ENCODE results near the gene TMEM184A. TPM values are rescaled to one million over a fixed set of nuclear protein-coding genes. Genes with fewer than 3 reads are reported as not detected.

TMEM184A gene
- total and polyA plus RNA-seq, 2 of the 4 experiments (the other 2 are of a cell fraction) = 0.36 to 1.9 TPM

GRCh38 chr7:1533547-1534329 is 22.3 kb downstream of the TMEM184A start:
- no TSS peak for BruUV-seq (replicated peaks)
- Histone ChIP-seq H3K4me2 (ENCODE audit: low read depth, low read length) (peak overlapping the region; percentile 82), H4K20me1 (ENCODE audit: insufficient read depth, low read length) (peaks cover 42% of the 10 kb centered on the region), H2BK15ac (ENCODE audit: low read depth, low read length) (peak overlapping the region; percentile 46; the same call in 1 of the 3 replicates), H3K36me3 (ENCODE audit: control insufficient read depth, insufficient read depth, low read length) (no peaks in the 10 kb centered on the region), H2BK20ac (ENCODE audit: low read depth, low read length) (peak overlapping the region; percentile 66), H3K27me3 (ENCODE audit: control insufficient read depth, insufficient read depth, low read length) (no peaks in the 10 kb centered on the region), H3K9me1 (ENCODE audit: insufficient read depth, low read length) (peaks cover 9% of the 10 kb centered on the region), H3K18ac (ENCODE audit: low read depth, low read length) (peak overlapping the region; percentile 21), H4K5ac (ENCODE audit: low read depth, low read length) (peak overlapping the region; percentile 62), H3K4me1 (ENCODE audit: control insufficient read depth, insufficient read depth, low read length) (peaks cover 36% of the 10 kb centered on the region), H3K14ac (replicated peaks; ENCODE audit: low read depth, low read length) (peak overlapping the region; percentile 85), H2BK5ac (ENCODE audit: low read depth, low read length, poor library complexity, severe bottlenecking) (peak overlapping the region; percentile 98), H2AK9ac (replicated peaks; ENCODE audit: low read depth, low read length, poor library complexity) (peak overlapping the region; percentile 99), H3K23ac (ENCODE audit: low read depth, low read length) (peak overlapping the region; percentile 76), H2AFZ (replicated peaks; ENCODE audit: low read length, poor library complexity) (peak overlapping the region; percentile 77), H3K4ac (ENCODE audit: low read depth, low read length) (peak overlapping the region; percentile 89), H3K27ac (ENCODE audit: insufficient read depth, low read length) (peak overlapping the region; percentile 91), H4K91ac (ENCODE audit: insufficient read depth, low read depth, low read length) (peak overlapping the region; percentile 91), H3K4me3 (ENCODE audit: insufficient read depth, low read depth, low read length) (0 out of 2 replicates have a peak overlapping the region, but pooled peaks have one; percentile 1), H2BK120ac (ENCODE audit: low read depth, low read length) (peak overlapping the region; percentile 95), H3K79me1 (ENCODE audit: low read depth in 1 of 2, low read length in 2 of 2) (peaks cover 0 to 51% of the 10 kb centered on the region in 2 experiments; a peak in 2 of 4 replicates), H2AK5ac (ENCODE audit: low read depth, low read length) (peak overlapping the region; percentile 99), H3K56ac (ENCODE audit: extremely low read depth, insufficient read depth, low read length) (peak overlapping the region; percentile 77), H3K9ac (ENCODE audit: low read depth, low read length) (peak overlapping the region; percentile 31), H3K9me3 (ENCODE audit: control insufficient read depth, insufficient read depth, low read length) (no peaks in the 10 kb centered on the region), H4K8ac (ENCODE audit: low read depth in 2 of 2, low read length in 2 of 2) (peak overlapping the region; percentile 63 to 86; a peak in 2 of 4 replicates)
- 57% methylated on average over 12 of the region's 24 CpGs; no CpG with 5 or more reads in 1 of the 2 experiments for WGBS, 2 experiments (ENCODE audit: extremely low coverage in 2 of 2, insufficient read length in 1 of 2)
- dilution Hi-C loops (cut with HindIII; ENCODE audit: low sequenced_read_pairs, unreplicated experiment) = no loop called here
- in situ Hi-C loops (cut with MboI; ENCODE audit: low sequenced_read_pairs) = no loop called here
- intact Hi-C loops (cut with micrococcal nuclease) = no loop called here
- POLR2A ChIA-PET (ENCODE audit: unreplicated experiment) = no interaction called here
- ATAC-seq (ENCODE audit: low read depth) (peak; percentile 19), DNase-seq (peak; percentile 95)
- CTCF ChIA-PET = no interaction called here
- TF ChIP-seq CEBPB (IDR thresholded peaks at IDR 0.05; ENCODE audit: low read depth, low read length) (no peak), POLR2A (IDR thresholded peaks at IDR 0.05; ENCODE audit: low read depth, low read length) (peak; percentile 73), MXI1 (IDR thresholded peaks at IDR 0.05; ENCODE audit: borderline replicate concordance, low read depth, low read length) (no peak), CHD1 (IDR thresholded peaks at IDR 0.05; ENCODE audit: low read depth, low read length) (peak; percentile 59; the same call in 1 of the 2 replicates), FOS (IDR thresholded peaks at IDR 0.05; ENCODE audit: low read depth, low read length) (peak; percentile 70), SMC3 (IDR thresholded peaks at IDR 0.05; ENCODE audit: low read depth, low read length) (no peak), RFX5 (IDR thresholded peaks at IDR 0.05; ENCODE audit: low read depth, low read length) (no peak), MAFK (IDR thresholded peaks at IDR 0.05; ENCODE audit: low read depth, low read length) (peak; percentile 34), BHLHE40 (IDR thresholded peaks at IDR 0.05; ENCODE audit: low read depth, low read length) (peak; percentile 34; the same call in 1 of the 2 replicates), RCOR1 (IDR thresholded peaks at IDR 0.05; ENCODE audit: insufficient replicate concordance, low read length) (no peak), USF2 (IDR thresholded peaks at IDR 0.05; ENCODE audit: low read depth, low read length) (no peak), NFE2L2 (IDR thresholded peaks at IDR 0.05; ENCODE audit: low read depth, low read length) (peak; percentile 79)
- TF ChIP-seq, protein P1, sequence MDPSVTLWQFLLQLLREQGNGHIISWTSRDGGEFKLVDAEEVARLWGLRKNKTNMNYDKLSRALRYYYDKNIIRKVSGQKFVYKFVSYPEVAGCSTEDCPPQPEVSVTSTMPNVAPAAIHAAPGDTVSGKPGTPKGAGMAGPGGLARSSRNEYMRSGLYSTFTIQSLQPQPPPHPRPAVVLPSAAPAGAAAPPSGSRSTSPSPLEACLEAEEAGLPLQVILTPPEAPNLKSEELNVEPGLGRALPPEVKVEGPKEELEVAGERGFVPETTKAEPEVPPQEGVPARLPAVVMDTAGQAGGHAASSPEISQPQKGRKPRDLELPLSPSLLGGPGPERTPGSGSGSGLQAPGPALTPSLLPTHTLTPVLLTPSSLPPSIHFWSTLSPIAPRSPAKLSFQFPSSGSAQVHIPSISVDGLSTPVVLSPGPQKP (IDR thresholded peaks at IDR 0.05; ENCODE audit: borderline replicate concordance, low read depth, low read length) = no peak
- TF ChIP-seq, protein P2, sequence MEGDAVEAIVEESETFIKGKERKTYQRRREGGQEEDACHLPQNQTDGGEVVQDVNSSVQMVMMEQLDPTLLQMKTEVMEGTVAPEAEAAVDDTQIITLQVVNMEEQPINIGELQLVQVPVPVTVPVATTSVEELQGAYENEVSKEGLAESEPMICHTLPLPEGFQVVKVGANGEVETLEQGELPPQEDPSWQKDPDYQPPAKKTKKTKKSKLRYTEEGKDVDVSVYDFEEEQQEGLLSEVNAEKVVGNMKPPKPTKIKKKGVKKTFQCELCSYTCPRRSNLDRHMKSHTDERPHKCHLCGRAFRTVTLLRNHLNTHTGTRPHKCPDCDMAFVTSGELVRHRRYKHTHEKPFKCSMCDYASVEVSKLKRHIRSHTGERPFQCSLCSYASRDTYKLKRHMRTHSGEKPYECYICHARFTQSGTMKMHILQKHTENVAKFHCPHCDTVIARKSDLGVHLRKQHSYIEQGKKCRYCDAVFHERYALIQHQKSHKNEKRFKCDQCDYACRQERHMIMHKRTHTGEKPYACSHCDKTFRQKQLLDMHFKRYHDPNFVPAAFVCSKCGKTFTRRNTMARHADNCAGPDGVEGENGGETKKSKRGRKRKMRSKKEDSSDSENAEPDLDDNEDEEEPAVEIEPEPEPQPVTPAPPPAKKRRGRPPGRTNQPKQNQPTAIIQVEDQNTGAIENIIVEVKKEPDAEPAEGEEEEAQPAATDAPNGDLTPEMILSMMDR (conservative IDR thresholded peaks at IDR 0.05; ENCODE audit: low read depth, low read length) = no peak
